Activated CD8-positive, alpha-beta T cell treated with anti-CD3 and anti-CD28 coated beads for 36 hours (primary cell): ENCODE results near the gene ACBD6. TPM values are rescaled to one million over a fixed set of nuclear protein-coding genes. Genes with fewer than 3 reads are reported as not detected.

Experiments
- ATAC-seq: fragments of 200-7000 bp; cut with Tn5 transposase; one replicate; pipeline ENCODE4 v1.10.0; 2021; ENCODE audit warnings: mild to moderate bottlenecking, moderate library complexity
- CTCF ChIA-PET: fragments of 350-600 bp; sonication (Branson Sonifier 250); formaldehyde crosslinking; loops from one replicate; lab custom pipeline; 2021; ENCODE audit warnings: antibody characterized with exemption; lab: Charles Lee
- POLR2A ChIA-PET: fragments of 350-600 bp; sonication (Branson Sonifier 250); formaldehyde crosslinking; loops from one replicate; lab custom pipeline; 2021; ENCODE audit warnings: antibody characterized with exemption; lab: Charles Lee
- DNase-seq: peaks from one replicate; pipeline ENCODE4 v3.0.0-alpha.2; 2020
- H3K27ac Mint-ChIP-seq: one replicate; pipeline ENCODE4 v1.8.0; 2021; ENCODE audit warnings: mild to moderate bottlenecking, mixed read lengths
- H3K27me3 Mint-ChIP-seq: one replicate; pipeline ENCODE4 v1.8.0; 2021; ENCODE audit warnings: mixed read lengths
- H3K36me3 Mint-ChIP-seq: one replicate; pipeline ENCODE4 v1.8.0; 2021; ENCODE audit warnings: low read depth, mixed read lengths
- H3K4me1 Mint-ChIP-seq: one replicate; pipeline ENCODE4 v1.8.0; 2021; ENCODE audit warnings: low read depth, mixed read lengths
- H3K4me3 Mint-ChIP-seq: one replicate; pipeline ENCODE4 v1.8.0; 2021; ENCODE audit warnings: mild to moderate bottlenecking, moderate library complexity, mixed read lengths
- H3K9me3 Mint-ChIP-seq: one replicate; pipeline ENCODE4 v1.8.0; 2021; ENCODE audit warnings: mixed read lengths
- CTCF ChIP-seq: fragments of 200-600 bp; IDR thresholded peaks from one replicate; pipeline ENCODE4 v1.8.0; 2022; ENCODE audit warnings: antibody characterized with exemption, mild to moderate bottlenecking
- intact Hi-C: fragments of 100-400 bp; cut with micrococcal nuclease; formaldehyde crosslinking; loops from one replicate; pipeline ENCODE4 v1.10.0; 2022
- total RNA-seq, 2 experiments: library from RNA; stranded (reverse); gene quantifications; one replicate each; pipeline ENCODE4 v1.2.3, GENCODE V29; 2021

Gene ACBD6
- total RNA-seq, 2 experiments from 2014 or later, result 41.3 to 45.0 TPM

GRCh38 chr1:180248176-180248575 is 254.2 kb downstream of the ACBD6 start:
- ATAC-seq (no peak), DNase-seq (no peak)
- Mint-ChIP-seq H3K27ac (no peak overlapping the region), H3K27me3 (peaks cover 25% of the 10 kb centered on the region), H3K4me1 (no peaks in the 10 kb centered on the region), H3K9me3 (no peaks in the 10 kb centered on the region), H3K36me3 (no peaks in the 10 kb centered on the region), H3K4me3 (no peak overlapping the region)
- CTCF ChIA-PET, result interaction anchor here (1.2 to 1.8 kb wide), 4 partner anchors 60 to 235 kb away, joined by 3 to 5 read pairs (median 3); no protein-coding TSS in a partner anchor
- no peak for TF ChIP-seq CTCF
- POLR2A ChIA-PET, result no interaction called here
- intact Hi-C loops, result no loop called here

- H3K4me1 Mint-ChIP-seq, result no peaks in the 10 kb centered on the region
- no peaks in the 10 kb centered on the region for H3K9me3 Mint-ChIP-seq
- intact Hi-C loops, result no loop called here
- no peak for TF ChIP-seq CTCF
- ATAC-seq (no peak), DNase-seq (no peak)
- ChIA-PET POLR2A (no interaction called here), CTCF (interaction anchor here (0.8 to 1.8 kb wide), 5 partner anchors 60 to 235 kb away, joined by 3 to 6 read pairs (median 4); no protein-coding TSS in a partner anchor)
- H3K27me3 Mint-ChIP-seq, result peaks cover 23% of the 10 kb centered on the region
- H3K27ac Mint-ChIP-seq, result no peak overlapping the region
- H3K4me3 Mint-ChIP-seq, result no peak overlapping the region
- no peaks in the 10 kb centered on the region for H3K36me3 Mint-ChIP-seq
These were observed 254.8 kb downstream of the ACBD6 start for GRCh38 chr1:180247580-180247979.

- intact Hi-C loops, result no loop called here
- Mint-ChIP-seq H3K9me3 (no peaks in the 10 kb centered on the region), H3K36me3 (no peaks in the 10 kb centered on the region), H3K27me3 (peaks cover 26% of the 10 kb centered on the region), H3K4me3 (no peak overlapping the region), H3K27ac (no peak overlapping the region), H3K4me1 (no peaks in the 10 kb centered on the region)
- ChIA-PET POLR2A (no interaction called here), CTCF (interaction anchor here (0.8 to 1.2 kb wide), 4 partner anchors 59 to 235 kb away, joined by 3 to 6 read pairs (median 4); no protein-coding TSS in a partner anchor)
- no peak for DNase-seq
- no peak for TF ChIP-seq CTCF
- no peak for ATAC-seq
These were observed 255.3 kb downstream of the ACBD6 start for GRCh38 chr1:180247061-180247460.

- POLR2A ChIA-PET, result no interaction called here
- no peak for DNase-seq
- Mint-ChIP-seq H3K4me1 (no peaks in the 10 kb centered on the region), H3K4me3 (no peak overlapping the region), H3K27ac (no peak overlapping the region), H3K9me3 (no peaks in the 10 kb centered on the region), H3K27me3 (peaks cover 25% of the 10 kb centered on the region), H3K36me3 (no peaks in the 10 kb centered on the region)
- no peak for ATAC-seq
- no peak for TF ChIP-seq CTCF
- intact Hi-C loops, result no loop called here
- CTCF ChIA-PET, result interaction anchor here (1.2 kb wide), 1 partner anchor 235 kb away, joined by 6 read pairs; no protein-coding TSS in a partner anchor
These were observed 255.8 kb downstream of the ACBD6 start for GRCh38 chr1:180246579-180246978.

GRCh38 chr1:180244840-180245239 is 257.5 kb downstream of the ACBD6 start:
- ChIA-PET CTCF (no interaction called here), POLR2A (no interaction called here)
- Mint-ChIP-seq H3K27ac (no peak overlapping the region), H3K4me1 (no peaks in the 10 kb centered on the region), H3K27me3 (peaks cover 35% of the 10 kb centered on the region), H3K36me3 (no peaks in the 10 kb centered on the region), H3K9me3 (no peaks in the 10 kb centered on the region), H3K4me3 (no peak overlapping the region)
- ATAC-seq (no peak), DNase-seq (no peak)
- intact Hi-C loops, result no loop called here
- TF ChIP-seq CTCF, result no peak
